NCI-H82 treated with DMSO at 0.1 percent for 48 hours (cell line): ENCODE results near the gene COQ10B.
A peak's percentile ranks its signal among the peaks of the same experiment; 100 is the strongest.

Experiments
- DNase-seq: peaks from one replicate; lab custom pipeline; 2025; ENCODE audit not compliant: unreplicated experiment; lab: John Stamatoyannopoulos, UW

Gene COQ10B

GRCh38 chr2:197499594-197500502 is 46.5 kb downstream of the COQ10B start, which contains the start of the genes HSPD1 and HSPE1:
Gene HSPD1, minus strand, starts transcription at chr2:197499840. Its CDS starts 992 bp downstream, at chr2:197498848.
Gene HSPE1, plus strand, starts transcription at chr2:197500379. Its CDS starts 58 bp downstream, at chr2:197500437.
- DNase-seq: peak; percentile 95

GRCh38 chr2:197500503-197501131 is 47.3 kb downstream of the COQ10B start:
- no peak for DNase-seq

GRCh38 chr2:197502201-197502600 is 48.8 kb downstream of the COQ10B start:
- no peak for DNase-seq

GRCh38 chr2:197502685-197503084 is 49.3 kb downstream of the COQ10B start:
- no peak for DNase-seq

- no peak for DNase-seq
These were observed 50.6 kb downstream of the COQ10B start for GRCh38 chr2:197504000-197504399.

- no peak for DNase-seq
These were observed 51.2 kb downstream of the COQ10B start for GRCh38 chr2:197504512-197504911.

- DNase-seq: no peak
These were observed 53.3 kb downstream of the COQ10B start for GRCh38 chr2:197506658-197507057.

GRCh38 chr2:197513915-197514314 is 60.6 kb downstream of the COQ10B start:
- DNase-seq: no peak

- DNase-seq: peak; percentile 86
These were observed 61.4 kb downstream of the COQ10B start for GRCh38 chr2:197514754-197515153.

GRCh38 chr2:197515315-197515738 is 62.0 kb downstream of the COQ10B start:
- peak; percentile 90 for DNase-seq

GRCh38 chr2:197515739-197516392 is 62.5 kb downstream of the COQ10B start, which contains the start of gene MOB4:
Gene MOB4, plus strand, starts transcription at chr2:197516066. Its CDS starts 21 bp downstream, at chr2:197516087.
- peak; percentile 91 for DNase-seq

- DNase-seq: no peak
These were observed 63.0 kb downstream of the COQ10B start for GRCh38 chr2:197516393-197516761.

- DNase-seq: no peak
These were observed 63.8 kb downstream of the COQ10B start for GRCh38 chr2:197517150-197517549.
